CMK (cell line): Measurements from ENCODE around the gene MED13L.

ENCODE experiments used
- DNase-seq: peaks from one replicate; pipeline ENCODE4 v3.0.0-alpha.2; 2010; ENCODE audit warnings: low read depth

The MED13L gene

DNA sequence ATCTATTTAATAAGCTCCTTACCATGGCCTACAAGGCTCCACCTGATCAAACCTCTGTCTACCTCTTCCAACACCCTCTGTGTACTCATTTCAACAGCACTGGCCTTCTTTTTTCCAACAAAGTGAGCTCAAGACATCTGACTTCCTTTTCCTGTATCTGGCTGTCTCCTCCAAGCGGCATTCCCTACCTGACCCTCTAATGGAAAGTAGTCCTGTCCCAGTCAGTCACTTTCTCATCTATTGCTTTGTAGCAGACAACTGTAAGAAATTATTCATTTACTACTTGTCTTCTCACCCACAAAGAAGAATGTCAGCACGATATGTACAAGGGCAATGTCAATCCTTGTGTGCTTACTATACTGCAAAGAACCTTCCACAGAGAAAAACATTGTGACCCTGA, 149.6 kb downstream of the MED13L start:
- no peak for DNase-seq

DNA sequence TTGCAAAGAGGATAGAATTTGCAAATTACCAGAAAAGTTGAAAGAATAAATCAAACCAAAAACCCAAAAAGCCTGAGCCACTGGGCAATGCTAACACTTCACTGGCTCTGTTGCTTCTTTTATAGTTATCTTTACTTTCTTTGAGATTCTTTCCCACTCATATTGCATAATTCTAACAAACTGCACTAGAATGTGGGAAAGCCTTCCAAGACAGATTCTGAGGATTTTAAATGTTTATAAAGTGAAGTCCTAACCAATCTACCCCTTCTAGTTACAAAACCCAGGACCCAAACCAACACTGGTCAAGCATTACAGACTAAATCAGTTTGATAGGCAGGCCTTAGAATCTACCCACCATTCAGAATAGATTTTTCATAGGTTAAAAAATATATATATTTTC, 150.9 kb downstream of the MED13L start:
- no peak for DNase-seq

DNA sequence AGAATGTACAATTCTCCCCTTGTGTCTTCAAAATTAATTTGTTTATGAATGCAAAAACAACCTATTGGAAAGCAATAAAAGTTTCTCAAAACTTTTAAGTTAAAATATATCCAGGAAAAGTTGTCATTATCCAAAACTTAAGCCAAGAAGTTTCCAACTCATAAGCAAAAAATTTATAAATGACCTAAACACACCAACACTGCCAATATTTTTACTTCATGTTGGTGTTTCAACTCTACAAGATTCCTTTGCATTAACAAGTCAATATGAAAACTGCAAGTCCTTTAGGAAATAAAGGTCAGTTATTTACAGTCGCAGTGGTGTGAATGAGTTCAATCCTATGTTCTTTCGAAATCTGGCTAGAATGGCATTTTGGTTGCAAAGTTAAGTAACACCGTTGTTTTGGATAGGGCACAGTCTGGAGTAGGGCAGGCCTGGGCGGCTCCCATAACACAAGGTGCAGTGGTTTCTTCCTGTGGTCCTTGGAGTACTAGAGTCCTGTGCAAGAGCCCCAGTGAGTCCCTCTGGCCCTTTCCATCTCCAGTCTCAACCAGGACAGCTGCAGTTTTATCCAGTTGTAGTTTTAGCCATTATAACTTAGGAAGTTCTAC, 151.4 kb downstream of the MED13L start:
- no peak for DNase-seq

DNA sequence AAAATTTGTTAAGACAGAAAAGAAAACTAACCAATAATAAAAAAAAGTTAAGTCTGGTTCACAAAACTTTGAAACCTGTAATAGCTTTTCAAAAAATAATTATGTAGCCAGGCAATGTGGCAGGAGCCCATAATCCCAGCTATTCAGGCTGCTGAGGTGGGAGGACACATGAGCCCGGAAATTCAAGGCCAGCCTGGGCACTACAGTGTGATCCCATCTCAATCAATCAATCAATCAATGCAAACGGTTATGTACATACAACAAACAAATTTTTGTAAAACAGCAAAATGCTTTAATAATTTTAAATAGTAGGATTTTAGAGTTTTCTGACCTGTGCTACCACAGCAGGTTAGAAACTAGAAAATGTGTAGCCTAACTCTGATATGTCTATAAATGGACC, 152.4 kb downstream of the MED13L start:
- DNase-seq: no peak

DNA sequence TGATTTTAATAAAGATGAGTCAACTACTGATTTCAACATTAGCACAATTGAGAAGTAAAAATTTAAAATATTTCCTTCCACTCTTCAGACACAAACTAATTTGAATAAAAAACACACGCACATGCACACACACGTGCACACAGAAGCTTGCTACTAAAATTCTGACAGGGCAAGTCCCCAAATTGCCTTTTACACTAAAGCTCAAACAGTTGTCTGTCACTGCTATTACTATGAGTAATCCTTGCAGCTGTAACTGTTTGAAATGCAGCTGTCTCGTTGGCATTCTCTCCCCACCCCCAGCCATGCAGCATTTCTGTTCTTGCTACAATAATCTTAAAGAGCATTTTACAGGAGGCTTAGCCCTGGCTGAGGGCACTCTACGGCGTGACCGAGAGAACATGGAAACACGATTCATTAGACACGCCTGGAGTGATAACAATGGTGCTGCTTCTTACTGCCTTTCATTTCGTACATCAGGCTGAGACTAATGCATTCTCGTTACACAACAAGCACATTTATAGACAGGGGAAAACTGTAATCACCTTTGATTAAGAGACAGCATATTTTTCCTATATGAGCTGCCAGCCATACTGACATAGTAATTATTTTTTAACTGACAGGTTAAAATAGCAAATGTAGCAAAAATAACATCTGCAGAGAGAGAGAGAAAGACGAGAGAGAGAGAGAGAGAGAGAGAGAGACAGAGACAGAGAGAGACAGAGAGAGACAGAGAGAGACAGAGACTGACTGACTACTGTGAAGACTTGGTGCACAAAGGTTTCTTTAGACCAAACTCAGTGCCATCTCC, 153.8 kb downstream of the MED13L start:
- DNase-seq: no peak

DNA sequence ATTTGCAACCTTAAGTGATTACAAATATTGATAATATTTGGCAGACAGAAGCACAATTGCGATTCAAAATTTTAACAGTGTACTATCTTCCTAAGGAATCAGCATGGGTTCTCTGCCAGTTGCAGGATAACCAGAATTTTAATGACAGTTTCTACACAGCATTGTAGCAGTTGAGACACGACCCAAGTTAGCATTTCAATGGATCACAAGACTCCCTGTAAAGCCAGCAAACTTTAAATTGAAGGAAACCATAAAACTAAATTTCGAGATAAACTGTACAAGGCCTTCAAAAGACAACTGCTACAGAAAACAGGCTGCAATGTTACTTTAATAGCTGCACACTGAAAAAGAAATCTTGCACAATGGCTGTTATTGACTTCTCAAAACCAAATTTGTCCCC, 154.9 kb downstream of the MED13L start:
- DNase-seq: no peak

DNA sequence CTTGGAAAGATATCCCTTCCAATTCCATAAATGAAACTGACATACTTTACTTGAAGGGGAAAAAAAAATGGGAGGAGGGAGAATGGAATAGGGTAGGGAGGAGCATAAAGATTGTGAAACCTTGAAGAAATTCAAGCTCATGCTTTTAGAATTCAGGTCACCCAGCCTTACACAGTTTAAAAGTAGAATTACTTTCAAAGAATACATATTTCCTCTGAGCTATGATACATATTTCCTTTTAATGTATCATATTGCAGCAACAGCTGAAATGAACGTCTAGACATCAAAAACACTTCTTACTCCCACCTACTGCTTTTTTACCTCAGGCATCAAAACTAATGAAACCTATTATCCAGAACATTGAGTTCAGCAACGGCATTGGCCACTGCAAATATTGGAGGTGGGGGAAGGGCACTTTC, 156.0 kb downstream of the MED13L start:
- DNase-seq: no peak

DNA sequence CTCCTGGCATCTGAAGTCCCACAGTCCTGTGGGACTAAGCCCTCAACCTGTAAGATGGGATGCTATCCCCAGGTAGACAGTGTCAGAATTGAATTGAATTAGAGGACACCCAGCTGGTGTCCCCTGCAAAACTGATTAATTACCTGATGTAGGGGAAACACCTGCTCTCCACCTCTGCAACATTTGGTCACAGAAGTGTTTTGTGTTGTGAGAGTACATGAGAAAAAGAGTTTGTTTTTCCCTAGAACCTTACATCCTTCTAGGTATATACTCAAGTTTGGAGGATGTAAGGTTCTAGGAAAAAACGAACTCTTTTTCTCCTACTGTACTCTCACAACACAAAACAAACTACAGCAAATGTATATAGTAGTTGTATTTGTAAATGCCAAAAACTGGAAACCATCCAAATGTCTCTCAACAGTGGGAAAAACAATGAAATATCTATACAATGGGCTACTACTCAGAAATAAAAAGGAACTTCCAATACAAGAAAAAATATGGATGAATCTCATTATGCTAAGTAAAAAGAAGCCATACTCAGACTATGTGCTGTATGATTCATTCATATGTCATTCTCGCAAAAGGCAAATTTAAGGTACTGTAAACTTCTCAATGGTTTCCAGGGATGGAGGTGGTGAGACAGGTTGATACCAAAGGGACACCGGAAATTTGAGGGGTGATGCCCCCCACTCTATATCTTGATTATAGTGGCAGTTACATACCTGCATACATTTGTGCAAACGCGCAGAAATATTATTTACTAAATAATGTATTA, 160.7 kb downstream of the MED13L start:
- no peak for DNase-seq

DNA sequence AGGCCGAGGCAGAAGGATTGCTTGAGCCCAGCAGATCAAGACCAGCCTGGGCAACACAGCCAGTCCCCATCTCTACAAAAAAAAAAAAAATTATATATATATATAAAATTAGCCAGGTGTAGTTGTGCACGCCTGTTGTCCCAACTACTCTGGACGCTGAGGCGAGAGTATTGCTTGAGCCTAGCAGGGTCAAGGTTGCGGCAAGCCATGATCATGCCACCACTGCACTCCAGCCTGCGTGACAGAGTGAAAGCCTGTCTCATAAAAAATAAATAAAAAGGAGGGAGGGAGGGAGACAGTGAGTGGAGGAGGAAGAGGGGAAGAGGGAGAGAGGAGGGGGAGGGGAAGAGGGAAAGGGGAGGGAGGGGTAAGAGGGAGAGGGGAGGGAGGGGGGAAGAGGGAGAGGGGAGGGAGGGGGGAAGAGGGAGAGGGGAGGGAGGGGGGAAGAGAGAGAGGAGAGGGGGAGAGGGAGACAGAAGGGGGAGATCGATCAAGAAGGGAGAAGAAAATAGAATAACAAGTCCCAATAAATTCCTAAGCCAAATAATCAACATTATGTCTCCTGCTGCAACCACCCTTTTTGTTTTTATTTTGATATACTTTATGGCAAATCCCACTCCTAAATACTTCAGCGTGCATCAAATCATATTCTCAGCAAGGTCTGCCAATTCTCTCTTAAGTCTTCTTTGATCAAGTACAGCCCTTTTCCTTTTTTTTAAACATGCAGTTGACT, 163.9 kb downstream of the MED13L start:
- no peak for DNase-seq

DNA sequence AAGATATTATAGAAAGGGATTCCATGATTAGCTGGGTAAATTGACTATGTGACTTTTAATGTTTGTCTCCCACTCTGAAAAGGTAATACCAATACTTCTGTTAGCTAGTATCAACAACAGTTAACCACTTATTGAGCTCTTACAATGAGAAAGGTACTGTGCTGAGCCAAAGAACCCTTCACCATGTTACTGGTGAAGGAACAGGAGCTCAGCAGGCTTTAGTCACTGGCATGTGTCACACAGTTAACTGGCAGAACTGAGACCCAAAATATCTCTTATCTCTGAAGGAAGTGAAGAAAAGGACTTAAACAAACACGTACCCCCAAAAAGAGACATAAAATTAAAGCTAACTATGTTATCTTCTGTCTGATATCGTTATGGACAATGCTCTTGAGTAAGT, 170.6 kb downstream of the MED13L start:
- DNase-seq: no peak

DNA sequence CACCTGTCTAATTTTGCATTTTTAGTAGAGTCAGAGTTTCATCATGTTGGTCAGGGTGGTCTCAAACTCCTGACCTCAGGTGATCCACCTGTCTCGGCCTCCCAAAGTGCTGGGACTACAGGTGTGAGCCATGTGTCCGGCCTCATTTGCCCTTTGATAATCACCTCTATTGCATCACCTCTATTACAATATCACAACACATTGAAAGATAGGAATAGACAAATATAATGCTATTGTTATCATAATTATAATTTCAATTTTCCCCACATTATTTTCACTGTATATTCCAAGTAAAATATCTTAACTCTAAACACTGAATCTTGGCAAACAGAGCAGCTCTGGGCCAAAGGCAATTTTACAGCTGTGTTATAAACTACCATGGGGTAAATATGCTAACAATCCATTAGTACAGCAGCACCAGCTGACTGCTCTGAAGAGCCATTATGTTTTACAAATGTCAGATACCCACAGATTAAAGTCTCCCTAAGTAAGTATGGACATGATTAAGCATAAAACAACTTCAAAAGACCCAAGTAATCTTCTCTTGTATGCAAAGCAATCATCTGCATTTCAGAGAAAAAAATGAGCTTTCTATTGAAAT, 173.2 kb downstream of the MED13L start:
- no peak for DNase-seq

DNA sequence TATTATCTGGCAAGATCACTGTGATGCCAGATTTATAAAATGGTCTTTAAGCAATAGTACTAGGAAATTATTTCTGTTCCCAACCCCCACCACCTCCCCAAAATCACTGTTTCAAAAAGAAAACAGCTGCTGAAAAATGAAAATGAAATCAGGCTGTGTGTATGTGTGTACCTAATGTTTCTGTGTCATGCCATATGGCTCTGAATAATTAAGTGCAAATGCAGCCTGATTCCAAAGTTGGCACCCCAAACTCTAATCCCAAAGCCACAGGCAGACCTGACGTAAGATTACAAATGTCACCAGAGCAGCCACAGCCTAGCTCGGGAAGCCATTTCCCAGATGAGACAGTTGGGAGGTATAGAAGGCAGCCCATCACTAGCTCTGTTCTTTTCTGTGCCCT, 175.5 kb downstream of the MED13L start:
- no peak for DNase-seq

DNA sequence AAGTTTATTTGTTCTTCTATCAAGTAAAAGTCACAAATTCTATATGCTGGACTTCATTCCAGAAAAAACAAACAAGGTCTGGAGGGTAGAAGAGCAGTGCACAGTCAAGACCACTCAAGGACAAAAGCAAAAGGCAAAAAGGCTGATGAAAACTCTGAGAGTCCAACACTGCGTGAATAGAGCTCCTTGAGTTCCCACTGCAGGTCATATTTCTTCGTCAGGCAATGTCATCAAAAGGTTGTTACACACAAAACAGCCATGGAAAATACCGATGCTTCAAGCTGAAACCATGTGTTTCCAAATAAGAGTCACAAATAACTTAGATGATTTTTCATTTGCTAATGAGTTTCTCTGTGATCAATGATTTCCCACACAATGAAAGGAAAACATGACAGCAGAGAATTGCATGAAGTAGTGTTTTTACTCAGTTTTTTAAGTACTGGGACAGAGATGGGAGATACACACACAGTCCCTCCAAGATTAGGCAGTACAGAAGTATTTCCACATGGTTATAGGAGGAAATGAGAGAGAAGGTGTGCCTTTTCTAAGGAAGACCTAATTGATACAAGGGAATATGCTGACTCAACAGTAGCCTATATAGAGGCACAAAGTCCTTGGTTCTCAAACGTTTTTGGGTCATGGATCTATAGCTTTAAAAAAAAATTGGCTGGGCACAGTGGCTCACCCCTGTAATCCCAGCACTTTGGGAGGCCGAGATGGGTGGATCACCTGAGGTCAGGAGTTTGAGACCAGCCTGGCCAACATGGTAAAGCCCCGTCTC, 177.7 kb downstream of the MED13L start:
- no peak for DNase-seq

DNA sequence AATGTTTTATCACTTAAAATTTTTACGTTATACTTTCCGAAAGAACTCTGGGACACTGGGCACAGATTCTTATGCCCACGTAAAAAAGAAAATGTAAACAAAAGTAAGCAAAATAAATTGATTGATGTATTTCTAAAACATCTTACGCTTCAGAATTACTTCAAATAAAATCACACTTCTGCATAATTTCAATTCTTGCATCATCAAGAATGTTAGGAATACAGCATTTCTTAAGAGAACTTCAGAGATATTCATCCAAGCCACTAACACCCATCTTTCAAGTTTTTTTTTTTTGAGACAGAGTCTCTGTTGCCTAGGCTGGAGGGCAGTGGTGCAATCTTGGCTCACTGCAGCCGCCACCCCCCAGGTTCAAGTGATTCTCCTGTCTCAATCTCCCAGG, 180.6 kb downstream of the MED13L start:
- no peak for DNase-seq

DNA sequence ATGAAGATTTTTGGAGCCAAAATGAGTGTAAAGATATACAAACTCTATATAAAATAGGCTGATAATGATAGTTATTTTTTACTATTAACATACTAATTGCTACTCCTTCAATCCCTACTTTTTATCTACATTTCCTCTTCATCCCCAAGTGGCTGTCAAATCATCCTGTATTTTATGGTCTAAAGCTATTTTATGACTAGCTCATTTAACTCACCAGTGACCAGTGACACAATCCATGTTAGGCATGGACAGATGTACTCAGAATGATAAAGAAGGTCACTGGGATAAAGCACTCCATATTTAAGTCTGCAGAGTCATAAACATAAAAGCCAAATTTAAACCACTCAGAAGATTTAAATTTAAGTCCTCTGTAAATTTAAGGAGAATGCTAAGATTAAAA, 183.0 kb downstream of the MED13L start:
- DNase-seq: no peak

DNA sequence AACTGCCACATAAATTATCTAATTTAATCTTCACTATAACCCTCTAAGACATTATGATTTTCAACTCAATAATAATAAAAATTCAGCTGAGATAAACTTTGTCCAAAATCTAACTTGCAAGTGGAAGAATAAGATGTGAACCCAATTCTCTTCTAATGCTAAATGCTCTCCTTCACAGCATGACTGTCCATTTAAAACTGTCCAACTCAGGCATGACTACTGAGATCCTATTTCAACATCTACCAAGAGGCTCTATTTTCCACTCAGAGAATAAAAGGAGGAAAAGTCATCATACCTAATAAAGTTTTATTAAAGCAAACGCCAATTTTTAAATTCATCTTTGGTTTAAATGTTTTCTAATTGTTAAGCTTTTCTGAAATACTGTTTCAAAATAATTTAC, 183.6 kb downstream of the MED13L start:
- no peak for DNase-seq

DNA sequence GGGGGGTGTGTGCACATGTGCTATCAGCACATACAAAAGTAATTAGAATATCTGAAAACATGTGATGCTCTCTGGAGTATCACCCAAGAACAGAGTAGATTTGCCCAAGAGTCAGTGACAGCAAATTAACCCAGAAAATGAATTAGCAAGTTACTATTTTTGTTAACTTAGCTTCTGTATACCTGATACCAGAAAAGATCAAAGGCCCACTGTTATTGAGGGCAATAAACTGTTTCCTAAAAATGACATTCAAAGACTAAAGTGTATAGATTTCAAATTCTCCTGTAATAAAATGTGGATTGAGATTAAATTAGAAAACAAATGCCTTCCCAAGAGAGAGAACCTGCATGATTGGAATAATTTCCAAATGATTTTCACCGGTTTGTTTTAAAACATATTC, 184.7 kb downstream of the MED13L start:
- no peak for DNase-seq

DNA sequence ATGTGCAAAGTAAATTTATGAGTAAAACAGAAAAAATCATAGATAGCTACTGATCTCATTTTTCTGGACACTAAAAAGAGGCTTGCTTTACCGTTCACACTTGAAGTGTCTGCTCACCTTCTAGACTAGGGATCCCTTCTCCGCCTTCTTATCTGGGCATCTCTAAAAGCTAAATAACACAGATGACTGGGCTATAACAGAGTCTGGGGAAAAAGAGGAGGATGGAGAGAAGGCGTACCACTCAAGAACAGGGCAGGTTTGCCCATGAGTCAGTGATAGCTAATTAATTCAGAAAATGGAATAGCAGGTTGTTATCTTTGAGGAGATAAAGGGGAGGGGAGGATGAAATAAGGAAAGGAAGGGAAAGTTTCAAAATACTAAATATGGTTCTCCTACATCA, 185.3 kb downstream of the MED13L start:
- no peak for DNase-seq

DNA sequence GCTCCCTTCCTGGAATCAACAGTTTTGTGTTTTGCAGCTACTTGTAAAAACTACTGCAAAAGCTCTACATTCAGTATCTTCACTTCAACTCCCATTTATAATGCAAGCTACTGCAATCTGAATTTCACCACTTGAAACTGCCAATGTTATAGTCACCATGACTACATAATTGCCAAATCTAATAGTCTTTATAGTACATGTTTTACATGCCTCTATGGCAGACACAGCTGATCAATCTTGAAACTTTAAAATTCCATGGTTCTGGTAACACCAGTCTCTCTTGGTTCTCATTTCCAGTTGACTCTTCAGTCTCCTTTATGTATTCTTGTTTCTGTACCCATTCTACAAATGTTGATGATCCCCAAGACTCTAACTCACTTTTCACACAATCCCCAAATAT, 185.9 kb downstream of the MED13L start:
- no peak for DNase-seq

DNA sequence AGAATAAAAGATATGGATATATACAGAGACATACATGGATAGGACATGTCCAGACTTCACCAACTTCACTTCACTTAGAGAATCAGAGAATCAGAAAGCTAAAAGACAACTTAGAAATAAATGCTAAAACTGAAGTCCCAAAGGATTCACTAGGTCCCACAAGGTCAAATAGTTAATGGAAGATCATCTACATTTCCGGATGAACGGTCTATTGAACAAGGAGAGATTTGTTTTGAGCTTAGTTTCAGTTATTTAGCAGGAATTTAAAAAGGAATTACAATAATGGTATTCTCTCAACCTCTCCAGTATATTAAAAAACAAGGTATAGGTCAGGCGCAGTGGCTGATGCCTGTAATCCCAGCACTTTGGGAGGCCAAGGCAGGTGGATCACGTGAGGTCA, 187.0 kb downstream of the MED13L start:
- no peak for DNase-seq

DNA sequence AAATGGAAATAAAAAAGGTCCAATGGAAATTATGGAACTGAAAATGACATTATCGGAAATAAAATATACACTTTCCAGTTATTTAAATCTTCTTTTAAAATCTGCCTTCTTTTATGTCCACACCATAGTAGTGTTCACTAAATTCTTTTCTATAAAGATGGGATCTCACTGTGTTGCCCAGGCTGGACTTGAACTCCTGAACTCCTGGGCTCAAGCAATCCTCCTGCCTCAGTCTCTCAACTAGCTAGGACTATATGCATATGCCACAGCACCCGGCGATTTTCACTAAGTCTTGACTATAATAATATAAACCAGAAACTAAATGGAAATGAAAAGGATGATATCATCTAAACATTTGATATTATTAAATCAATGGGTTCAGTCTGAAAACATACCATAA, 188.4 kb downstream of the MED13L start:
- DNase-seq: no peak
